Measurements from ENCODE around the gene GLP2R.
"Not testable (repeated sequence)": the region's sequence is repeated elsewhere in the genome, so short reads cannot be mapped to it uniquely, and the experiment has no call there.

The GLP2R gene, protein sequence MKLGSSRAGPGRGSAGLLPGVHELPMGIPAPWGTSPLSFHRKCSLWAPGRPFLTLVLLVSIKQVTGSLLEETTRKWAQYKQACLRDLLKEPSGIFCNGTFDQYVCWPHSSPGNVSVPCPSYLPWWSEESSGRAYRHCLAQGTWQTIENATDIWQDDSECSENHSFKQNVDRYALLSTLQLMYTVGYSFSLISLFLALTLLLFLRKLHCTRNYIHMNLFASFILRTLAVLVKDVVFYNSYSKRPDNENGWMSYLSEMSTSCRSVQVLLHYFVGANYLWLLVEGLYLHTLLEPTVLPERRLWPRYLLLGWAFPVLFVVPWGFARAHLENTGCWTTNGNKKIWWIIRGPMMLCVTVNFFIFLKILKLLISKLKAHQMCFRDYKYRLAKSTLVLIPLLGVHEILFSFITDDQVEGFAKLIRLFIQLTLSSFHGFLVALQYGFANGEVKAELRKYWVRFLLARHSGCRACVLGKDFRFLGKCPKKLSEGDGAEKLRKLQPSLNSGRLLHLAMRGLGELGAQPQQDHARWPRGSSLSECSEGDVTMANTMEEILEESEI

DNA sequence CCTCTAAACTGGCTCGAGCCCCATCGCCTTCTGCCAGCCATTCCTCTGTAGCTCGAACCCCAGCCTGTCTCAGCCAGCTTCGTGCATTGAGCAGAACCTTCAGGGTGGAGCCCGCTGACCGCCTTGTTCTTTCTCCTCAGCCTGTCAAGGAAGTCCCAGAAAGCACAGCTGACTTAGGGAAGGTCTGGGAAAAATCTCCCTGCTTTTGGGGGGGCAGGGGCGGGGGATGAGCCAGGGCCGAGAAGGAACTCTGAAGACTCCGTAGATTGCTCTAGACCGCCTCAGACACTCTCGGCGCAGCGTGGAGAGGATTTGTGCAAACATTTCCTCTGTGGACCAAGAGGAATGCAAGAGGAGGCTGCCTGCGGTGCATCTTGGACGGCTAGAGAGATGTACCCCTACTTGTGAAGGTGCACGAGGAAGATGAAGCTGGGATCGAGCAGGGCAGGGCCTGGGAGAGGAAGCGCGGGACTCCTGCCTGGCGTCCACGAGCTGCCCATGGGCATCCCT, at the start of gene GLP2R:
Gene GLP2R, plus strand, starts transcription at position 284 of the 510 bp plus-strand sequence. Its CDS starts 140 bp downstream, at position 424.
- no peak for DNase-seq (ENCODE audit: low read depth)
- no peak for TF ChIP-seq MYC (IDR thresholded peaks at IDR 0.05; ENCODE audit: low read depth, low read length)
- TF ChIP-seq, protein P1, sequence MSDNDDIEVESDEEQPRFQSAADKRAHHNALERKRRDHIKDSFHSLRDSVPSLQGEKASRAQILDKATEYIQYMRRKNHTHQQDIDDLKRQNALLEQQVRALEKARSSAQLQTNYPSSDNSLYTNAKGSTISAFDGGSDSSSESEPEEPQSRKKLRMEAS (IDR thresholded peaks at IDR 0.05; ENCODE audit: low read depth, low read length) = no peak
- no peak for TF ChIP-seq POLR2A (IDR thresholded peaks at IDR 0.05; ENCODE audit: extremely low read depth, insufficient read length)
- TF ChIP-seq, protein P2, sequence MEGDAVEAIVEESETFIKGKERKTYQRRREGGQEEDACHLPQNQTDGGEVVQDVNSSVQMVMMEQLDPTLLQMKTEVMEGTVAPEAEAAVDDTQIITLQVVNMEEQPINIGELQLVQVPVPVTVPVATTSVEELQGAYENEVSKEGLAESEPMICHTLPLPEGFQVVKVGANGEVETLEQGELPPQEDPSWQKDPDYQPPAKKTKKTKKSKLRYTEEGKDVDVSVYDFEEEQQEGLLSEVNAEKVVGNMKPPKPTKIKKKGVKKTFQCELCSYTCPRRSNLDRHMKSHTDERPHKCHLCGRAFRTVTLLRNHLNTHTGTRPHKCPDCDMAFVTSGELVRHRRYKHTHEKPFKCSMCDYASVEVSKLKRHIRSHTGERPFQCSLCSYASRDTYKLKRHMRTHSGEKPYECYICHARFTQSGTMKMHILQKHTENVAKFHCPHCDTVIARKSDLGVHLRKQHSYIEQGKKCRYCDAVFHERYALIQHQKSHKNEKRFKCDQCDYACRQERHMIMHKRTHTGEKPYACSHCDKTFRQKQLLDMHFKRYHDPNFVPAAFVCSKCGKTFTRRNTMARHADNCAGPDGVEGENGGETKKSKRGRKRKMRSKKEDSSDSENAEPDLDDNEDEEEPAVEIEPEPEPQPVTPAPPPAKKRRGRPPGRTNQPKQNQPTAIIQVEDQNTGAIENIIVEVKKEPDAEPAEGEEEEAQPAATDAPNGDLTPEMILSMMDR (IDR thresholded peaks at IDR 0.05; ENCODE audit: low read depth, low read length) = no peak
- H3K4me3 ChIP-seq (ENCODE audit: low read depth, low read length) = no peak within 1 kb of the TSS

DNA sequence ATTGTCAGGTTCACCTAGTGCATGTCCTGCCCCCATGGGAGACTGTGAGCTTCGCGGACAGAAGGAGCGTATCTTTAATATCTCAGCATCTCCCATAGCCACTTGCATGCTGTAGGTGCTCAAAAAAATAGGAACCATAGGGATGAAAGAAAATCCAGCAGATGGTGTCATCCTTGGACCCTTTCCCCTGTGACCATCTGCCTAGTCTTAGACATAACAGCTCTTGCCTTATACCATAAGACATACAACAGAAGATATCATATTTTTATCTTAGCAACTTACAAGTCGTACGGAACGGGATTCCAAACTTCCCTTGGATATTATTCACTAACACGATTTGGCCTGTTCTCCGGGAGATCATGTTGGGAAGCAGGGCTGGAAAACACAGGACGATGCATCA, 48.8 kb upstream of the GLP2R start:
- no peak for DNase-seq (ENCODE audit: low read depth)
- TF ChIP-seq POLR2A (IDR thresholded peaks at IDR 0.05; ENCODE audit: extremely low read depth, insufficient read length) = no peak
- TF ChIP-seq, protein P1 (IDR thresholded peaks at IDR 0.05; ENCODE audit: low read depth, low read length) = no peak
- no peak for TF ChIP-seq MYC (IDR thresholded peaks at IDR 0.05; ENCODE audit: low read depth, low read length)
- TF ChIP-seq, protein P2 (IDR thresholded peaks at IDR 0.05; ENCODE audit: low read depth, low read length) = no peak

DNA sequence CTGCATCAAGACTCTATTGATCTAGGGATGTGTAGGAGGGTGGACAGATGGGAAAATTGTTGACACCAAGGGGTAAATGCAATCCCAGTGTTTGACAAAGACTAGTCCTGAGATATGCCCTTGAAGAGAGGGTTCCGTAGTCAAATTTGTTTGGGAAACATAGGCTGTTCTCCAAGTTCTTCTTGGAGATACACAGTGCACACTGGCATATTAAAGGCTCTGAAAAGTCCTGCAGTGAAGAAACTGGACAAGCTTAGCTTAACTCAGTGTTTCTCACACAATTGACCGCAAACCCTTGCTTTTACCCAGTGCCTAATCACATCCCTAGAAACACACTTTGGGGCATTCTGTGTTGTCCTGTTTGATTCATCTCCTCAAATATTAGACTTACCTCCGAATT, 45.2 kb upstream of the GLP2R start:
- H3K4me3 ChIP-seq (ENCODE audit: low read depth, low read length) = no peak overlapping the region
- no peak for DNase-seq (ENCODE audit: low read depth)
- TF ChIP-seq, protein P1 (IDR thresholded peaks at IDR 0.05; ENCODE audit: low read depth, low read length) = no peak
- TF ChIP-seq, protein P2 (IDR thresholded peaks at IDR 0.05; ENCODE audit: low read depth, low read length) = no peak
- TF ChIP-seq POLR2A (IDR thresholded peaks at IDR 0.05; ENCODE audit: extremely low read depth, insufficient read length) = no peak

More for the DNA sequence above, 48.8 kb upstream of the GLP2R start:
- H3K4me3 ChIP-seq (ENCODE audit: low read depth, low read length) = no peak overlapping the region

DNA sequence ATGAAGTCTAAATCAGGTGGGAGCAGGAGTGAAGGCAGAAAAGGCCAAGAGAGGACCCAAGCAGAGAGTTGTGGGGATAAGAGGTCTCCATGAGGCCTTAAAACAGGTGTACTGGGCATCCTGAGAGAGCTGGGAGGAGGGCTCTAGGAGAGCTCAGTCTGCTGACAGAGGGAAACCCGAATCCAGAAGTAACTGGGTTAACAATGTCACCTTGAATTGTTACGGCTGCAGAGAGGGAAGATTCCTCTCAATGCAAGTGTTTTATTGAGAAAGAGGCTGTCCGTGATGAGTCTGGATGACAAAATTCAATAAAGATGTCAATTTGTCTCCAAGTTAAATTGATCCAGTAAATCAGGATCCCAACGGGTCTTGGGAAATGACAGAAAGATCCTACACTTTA, 42.7 kb upstream of the GLP2R start:
- no peak for DNase-seq (ENCODE audit: low read depth)
- no peak overlapping the region for H3K4me3 ChIP-seq (ENCODE audit: low read depth, low read length)
- TF ChIP-seq, protein P1 (IDR thresholded peaks at IDR 0.05; ENCODE audit: low read depth, low read length) = no peak
- TF ChIP-seq POLR2A (IDR thresholded peaks at IDR 0.05; ENCODE audit: extremely low read depth, insufficient read length) (no peak), MYC (IDR thresholded peaks at IDR 0.05; ENCODE audit: low read depth, low read length) (no peak)
- TF ChIP-seq, protein P2 (IDR thresholded peaks at IDR 0.05; ENCODE audit: low read depth, low read length) = no peak

DNA sequence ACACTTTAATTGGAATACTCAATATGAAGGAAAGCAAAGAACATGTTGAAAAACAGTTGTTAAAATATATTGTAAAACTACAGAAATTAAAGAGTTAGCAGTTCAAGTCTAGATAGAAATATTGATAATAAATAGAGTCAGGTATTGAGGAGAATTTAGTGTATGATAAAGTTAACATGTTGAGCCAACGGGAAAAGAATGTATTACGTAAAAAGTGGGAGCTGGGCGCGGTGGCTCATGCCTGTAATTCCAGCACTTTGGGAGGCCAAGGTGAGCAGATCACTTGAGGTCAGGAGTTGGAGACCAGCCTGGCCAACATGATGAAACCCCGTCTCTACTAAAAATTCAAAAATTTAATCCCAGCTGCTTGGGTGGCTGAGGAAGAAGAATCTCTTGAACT, 42.3 kb upstream of the GLP2R start:
- not testable (repeated sequence) for H3K4me3 ChIP-seq (ENCODE audit: low read depth, low read length); DNase-seq (ENCODE audit: low read depth)

DNA sequence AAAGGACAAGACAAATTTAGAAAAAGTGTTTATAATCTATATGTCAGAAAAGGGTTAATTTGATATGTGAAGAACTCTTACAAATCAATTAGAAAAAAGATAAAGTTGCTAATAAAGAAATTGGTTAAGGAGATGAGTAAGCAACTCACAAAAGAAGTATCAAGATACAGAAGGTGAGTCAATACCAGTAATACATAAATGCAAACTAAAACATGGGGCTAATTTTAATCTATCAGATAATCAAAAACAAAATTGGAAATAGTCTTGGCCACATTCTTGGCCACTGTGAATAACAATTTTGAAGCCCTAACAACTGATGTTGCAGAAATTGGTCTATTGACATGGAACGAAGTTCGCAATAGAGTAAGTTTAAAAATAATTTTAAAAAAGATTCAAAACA, 41.2 kb upstream of the GLP2R start:
- H3K4me3 ChIP-seq (ENCODE audit: low read depth, low read length) = no peak overlapping the region
- TF ChIP-seq, protein P2 (IDR thresholded peaks at IDR 0.05; ENCODE audit: low read depth, low read length) = no peak
- TF ChIP-seq POLR2A (IDR thresholded peaks at IDR 0.05; ENCODE audit: extremely low read depth, insufficient read length) (no peak), MYC (IDR thresholded peaks at IDR 0.05; ENCODE audit: low read depth, low read length) (no peak)
- TF ChIP-seq, protein P1 (IDR thresholded peaks at IDR 0.05; ENCODE audit: low read depth, low read length) = no peak
- DNase-seq (ENCODE audit: low read depth) = no peak

Measured in NB4 (cell line).